Transverse colon (tissue), 4 donors: ENCODE results near the gene SARS2. TPM values are rescaled to one million over a fixed set of nuclear protein-coding genes. Genes with fewer than 3 reads are reported as not detected.
"Not testable (repeated sequence)": the region's sequence is repeated elsewhere in the genome, so short reads cannot be mapped to it uniquely, and the experiment has no call there.

Experiments used
- DNase-seq: peaks from one replicate; pipeline ENCODE4 v3.0.0-alpha.2; 2019
- H3K27ac ChIP-seq, 4 donors: fragments of 200-600 bp; sonication (generic); 2 replicates each; pipeline ENCODE4 v1.5.1; 2016 to 2018; ENCODE audit warnings: inconsistent platforms in 4 of 4
- H3K27me3 ChIP-seq: fragments of 200-600 bp; sonication (generic); 2 replicates; pipeline ENCODE4 v1.5.1; 2017; ENCODE audit warnings: inconsistent platforms
- H3K36me3 ChIP-seq, 4 donors: fragments of 200-600 bp; sonication (generic); 2 replicates each; pipeline ENCODE4 v1.5.1; 2017 to 2019; ENCODE audit warnings: inconsistent platforms in 4 of 4
- H3K4me1 ChIP-seq, 4 donors: fragments of 200-600 bp; sonication (generic); 2 replicates each; pipeline ENCODE4 v1.5.1; 2017 to 2020; ENCODE audit warnings: inconsistent platforms in 4 of 4
- H3K4me3 ChIP-seq, 4 donors: fragments of 200-600 bp; sonication (generic); 1 replicate in 1 of 4; 2 replicates in 3 of 4; pipeline versions ENCODE4 v1.5.1 to v1.6.1; 2017 to 2019; ENCODE audit warnings: inconsistent platforms in 4 of 4
- H3K9me3 ChIP-seq, 2 donors: fragments of 200-600 bp; sonication (generic); 2 replicates each; pipeline ENCODE4 v1.5.1; 2017 to 2019; ENCODE audit warnings: inconsistent platforms in 2 of 2
- EP300 ChIP-seq: sonication (generic); formaldehyde crosslinking; IDR thresholded peaks from one replicate; pipeline ENCODE4 v1.6.1; 2017; ENCODE audit warnings: antibody characterized with exemption, low read depth
- POLR2A ChIP-seq: fragments of 450-650 bp; IDR thresholded peaks from one replicate; pipeline ENCODE4 v1.6.1; 2016; ENCODE audit warnings: antibody characterized with exemption, mild to moderate bottlenecking, moderate library complexity
- POLR2AphosphoS5 ChIP-seq, 3 donors: sonication (generic); formaldehyde crosslinking; IDR thresholded peaks; one replicate each; pipeline ENCODE4 v1.6.1; 2016; ENCODE audit warnings: antibody characterized with exemption in 3 of 3
- WGBS, 2 donors: methylation state at CpG; one replicate each; pipeline ENCODE4 v1.1.5; 2018; ENCODE audit warnings: low coverage in 1 of 2; 5-methylcytosine and 5-hydroxymethylcytosine counted together
- in situ Hi-C, 4 donors: fragments of 200-750 bp; cut with MboI; loops; one replicate each; pipeline versions ENCODE4 v1.15.0 to v1.15.1; 2017; ENCODE audit warnings: low sequenced_read_pairs in 3 of 4, low pct_ligation_motif_present in 1 of 4, low pct_unique_long_range_greater_than_20kb in 1 of 4
- intact Hi-C: fragments of 100-400 bp; cut with DNase I; formaldehyde crosslinking; loops from one replicate; pipeline ENCODE4 v1.15.1; 2023; ENCODE audit warnings: low total_unique reads
- total RNA-seq, 4 donors: library from RNA; depleted of rRNA; stranded (reverse); fragments of >200 nt; gene quantifications; one replicate each; pipeline ENCODE4 v1.1.0, GENCODE V29; 2016
- TF ChIP-seq, protein P1 (sequence below), 5 experiments: fragments of 200-600 bp in 3 of 5; fragments of 450-650 bp in 2 of 5; sonication (generic) in 3 of 5; IDR thresholded peaks; 1 replicate in 2 of 5; 2 replicates in 3 of 5; pipeline ENCODE4 v1.5.1; 2016 to 2017; ENCODE audit warnings: antibody characterized with exemption in 5 of 5, inconsistent platforms in 3 of 5, mild to moderate bottlenecking in 2 of 5, moderate library complexity in 1 of 5

SARS2 gene
- total RNA-seq, 4 donors from 2014 or later = 21.4 to 186 (median 42.7) TPM

DNA sequence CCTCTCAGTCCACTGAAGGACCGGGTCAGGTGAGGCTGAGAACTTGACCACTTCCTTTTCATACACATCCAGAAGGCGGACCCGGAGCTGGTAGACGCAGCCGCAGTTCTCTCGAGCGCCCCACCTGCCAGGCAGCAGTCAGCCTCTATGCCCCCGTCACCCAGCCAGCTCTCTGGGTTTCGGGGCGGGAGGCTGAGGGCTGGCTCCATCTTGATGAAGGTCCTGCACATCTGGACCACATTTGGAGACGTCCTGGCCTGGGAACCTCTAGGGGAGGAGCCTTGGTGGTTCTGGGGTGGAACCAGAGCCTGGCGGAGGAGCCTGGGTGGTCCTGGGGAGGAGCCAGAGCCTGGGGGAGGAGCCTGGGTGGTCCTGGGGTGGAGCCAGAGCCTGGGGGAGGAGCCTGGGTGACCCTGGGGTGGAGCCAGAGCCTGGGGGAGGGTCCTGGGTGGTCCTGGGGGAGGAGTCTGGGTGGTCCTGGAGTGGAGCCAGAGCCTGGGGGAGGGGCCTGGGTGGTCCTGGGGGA lies 14.5 kb upstream of the SARS2 start:
- DNase-seq = no peak
- H3K4me3 ChIP-seq = no peak overlapping the region
- no peaks in the 10 kb centered on the region for H3K36me3 ChIP-seq
- peaks cover 2% of the 10 kb centered on the region for H3K27me3 ChIP-seq
- in situ Hi-C loops = loop anchor here in 3 of 4 donors (25.0 kb wide), 2 partner anchors 408 to 533 kb away; partner anchors contain the start of gene FAM98C (in 2 of the 3)
- TF ChIP-seq EP300 = no peak
- no peak for TF ChIP-seq POLR2AphosphoS5 (IDR thresholded peaks at IDR 0.05)
- TF ChIP-seq, protein P1, sequence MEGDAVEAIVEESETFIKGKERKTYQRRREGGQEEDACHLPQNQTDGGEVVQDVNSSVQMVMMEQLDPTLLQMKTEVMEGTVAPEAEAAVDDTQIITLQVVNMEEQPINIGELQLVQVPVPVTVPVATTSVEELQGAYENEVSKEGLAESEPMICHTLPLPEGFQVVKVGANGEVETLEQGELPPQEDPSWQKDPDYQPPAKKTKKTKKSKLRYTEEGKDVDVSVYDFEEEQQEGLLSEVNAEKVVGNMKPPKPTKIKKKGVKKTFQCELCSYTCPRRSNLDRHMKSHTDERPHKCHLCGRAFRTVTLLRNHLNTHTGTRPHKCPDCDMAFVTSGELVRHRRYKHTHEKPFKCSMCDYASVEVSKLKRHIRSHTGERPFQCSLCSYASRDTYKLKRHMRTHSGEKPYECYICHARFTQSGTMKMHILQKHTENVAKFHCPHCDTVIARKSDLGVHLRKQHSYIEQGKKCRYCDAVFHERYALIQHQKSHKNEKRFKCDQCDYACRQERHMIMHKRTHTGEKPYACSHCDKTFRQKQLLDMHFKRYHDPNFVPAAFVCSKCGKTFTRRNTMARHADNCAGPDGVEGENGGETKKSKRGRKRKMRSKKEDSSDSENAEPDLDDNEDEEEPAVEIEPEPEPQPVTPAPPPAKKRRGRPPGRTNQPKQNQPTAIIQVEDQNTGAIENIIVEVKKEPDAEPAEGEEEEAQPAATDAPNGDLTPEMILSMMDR (IDR thresholded peaks at IDR 0.05) = no peak
- no peak for TF ChIP-seq POLR2A
- intact Hi-C loops = no loop called here
- H3K4me1 ChIP-seq = peaks cover under 1 to 5% (median 3%) of the 10 kb centered on the region in 4 donors
- no peaks in the 10 kb centered on the region for H3K9me3 ChIP-seq
- no peak overlapping the region for H3K27ac ChIP-seq
- 87% methylated on average over 9 of the region's 12 CpGs; no CpG with 5 or more reads in 1 of the 2 donors for WGBS, 2 donors

DNA sequence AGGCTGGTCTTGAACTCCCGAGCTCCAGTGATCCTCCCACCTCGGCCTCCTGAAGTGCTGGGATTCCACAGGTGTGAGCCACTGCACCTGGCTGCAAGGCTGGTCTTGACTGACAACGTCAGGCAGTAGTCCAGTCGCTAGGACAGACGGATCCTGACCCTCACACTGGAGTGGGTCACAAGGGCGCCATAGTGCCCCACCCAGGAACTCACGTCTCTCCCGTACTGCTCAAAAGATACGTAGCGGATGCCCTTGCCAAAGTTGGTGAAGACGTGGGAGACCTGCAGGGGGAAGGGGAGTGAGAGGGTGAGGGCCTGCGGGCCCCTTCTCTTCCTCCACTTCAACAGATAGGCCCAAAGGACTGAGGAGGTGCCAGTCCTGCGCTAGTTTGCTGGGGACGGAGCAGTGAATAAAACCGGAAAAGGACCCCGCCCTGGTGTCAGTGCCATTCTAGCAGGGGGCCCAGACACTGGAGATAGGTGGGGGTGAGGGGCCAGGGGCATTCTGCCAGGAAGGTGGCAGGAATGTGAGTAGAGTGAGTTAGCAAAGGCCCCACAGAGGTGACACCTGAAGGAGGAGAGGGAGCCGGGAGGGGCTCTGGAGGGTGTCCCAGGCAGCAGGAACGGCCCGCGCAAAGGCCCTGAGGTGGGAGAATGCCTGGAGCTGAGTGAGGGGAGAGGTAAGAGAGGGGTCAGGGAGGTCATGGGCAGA lies 12.1 kb upstream of the SARS2 start:
- intact Hi-C loops (no loop called here), in situ Hi-C loops (loop anchor here in 3 of 4 donors (25.0 kb wide), 2 partner anchors 405 to 530 kb away; partner anchors contain the start of gene FAM98C (in 2 of the 3))
- H3K9me3 ChIP-seq = no peaks in the 10 kb centered on the region
- no peak overlapping the region for H3K27ac ChIP-seq
- TF ChIP-seq EP300 (no peak), POLR2A (no peak), POLR2AphosphoS5 (IDR thresholded peaks at IDR 0.05) (no peak)
- TF ChIP-seq, protein P1 (IDR thresholded peaks at IDR 0.05) = no peak
- no peak for DNase-seq
- no peaks in the 10 kb centered on the region for H3K4me1 ChIP-seq
- no peaks in the 10 kb centered on the region for H3K27me3 ChIP-seq
- no peak overlapping the region for H3K4me3 ChIP-seq
- 82 to 87% methylated on average over 3 to 20 of the region's 20 CpGs for WGBS, 2 donors
- no peaks in the 10 kb centered on the region for H3K36me3 ChIP-seq

DNA sequence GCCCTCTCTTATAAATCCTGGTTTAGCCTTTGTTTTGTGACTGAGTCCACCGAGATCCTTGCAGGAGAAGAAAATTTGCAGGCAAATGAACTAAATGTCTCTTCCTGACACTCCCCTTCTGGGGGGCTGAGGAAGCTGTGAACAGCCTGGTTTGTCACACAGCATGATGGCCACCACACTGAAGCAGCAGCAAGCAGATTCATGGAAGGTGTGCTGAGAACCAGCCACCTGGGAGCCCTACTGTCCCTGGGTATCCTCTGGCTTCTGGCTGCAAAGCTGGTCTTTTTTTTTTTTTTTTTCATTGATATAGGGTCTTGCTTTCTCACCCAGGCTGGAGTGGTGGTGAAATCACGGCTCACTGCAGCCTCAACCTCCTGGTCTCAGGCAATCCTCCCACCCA lies 11.4 kb upstream of the SARS2 start:
- 78% methylated on average over 2 of the region's 2 CpGs; no CpG with 5 or more reads in 1 of the 2 donors for WGBS, 2 donors
- intact Hi-C loops (no loop called here), in situ Hi-C loops (loop anchor here in 3 of 4 donors (25.0 kb wide), 2 partner anchors 405 to 530 kb away; partner anchors contain the start of gene FAM98C (in 2 of the 3))
- H3K27ac ChIP-seq = no peak overlapping the region
- TF ChIP-seq POLR2AphosphoS5 (IDR thresholded peaks at IDR 0.05) (no peak), POLR2A (no peak), EP300 (no peak)
- TF ChIP-seq, protein P1 (IDR thresholded peaks at IDR 0.05) = no peak
- no peak overlapping the region for H3K4me3 ChIP-seq
- no peak for DNase-seq
- H3K4me1 ChIP-seq = no peaks in the 10 kb centered on the region
- H3K9me3 ChIP-seq = no peaks in the 10 kb centered on the region
- H3K36me3 ChIP-seq = no peaks in the 10 kb centered on the region
- no peaks in the 10 kb centered on the region for H3K27me3 ChIP-seq

DNA sequence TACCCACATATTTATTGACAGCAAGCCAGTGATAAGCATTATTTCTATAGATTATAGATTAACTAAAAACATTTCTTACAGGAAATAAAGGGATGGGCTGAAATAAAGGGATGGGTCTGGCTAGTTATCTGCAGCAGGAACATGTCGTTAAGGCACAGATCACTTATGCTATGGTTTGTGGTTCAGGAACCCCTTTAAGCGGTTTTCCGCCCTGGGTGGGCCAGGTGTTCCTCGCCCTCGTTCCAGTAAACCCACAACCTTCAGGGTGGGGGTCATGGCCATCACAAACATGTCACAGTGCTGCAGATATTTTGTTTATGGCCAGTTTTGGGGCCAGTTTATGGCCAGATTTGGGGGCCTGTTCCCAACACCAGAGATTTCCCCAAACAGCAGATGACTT lies 10.9 kb upstream of the SARS2 start:
- intact Hi-C loops, H3K4me1 ChIP-seq, H3K27ac ChIP-seq, DNase-seq, H3K27me3 ChIP-seq, H3K36me3 ChIP-seq, H3K9me3 ChIP-seq, H3K4me3 ChIP-seq: not testable (repeated sequence)
- in situ Hi-C loops = loop anchor here in 3 of 4 donors (25.0 kb wide), 2 partner anchors 404 to 529 kb away; partner anchors contain the start of gene FAM98C (in 2 of the 3)
- 64% methylated on average over 3 to 5 of the region's 5 CpGs for WGBS, 2 donors
